H9 (cell line): ENCODE measurements around the gene MARCHF6. TPM values are rescaled to one million over a fixed set of nuclear protein-coding genes. Genes with fewer than 3 reads are reported as not detected.

Experiments used
- DNase-seq: peaks from one replicate; pipeline ENCODE4 v3.0.0-alpha.2; 2017
- H2AFZ ChIP-seq: one replicate; pipeline ENCODE4 v1.6.1; 2013; ENCODE audit warnings: mild to moderate bottlenecking, low read length, control low read depth, moderate library complexity
- H2AK5ac ChIP-seq: 2 replicates; pipeline ENCODE4 v1.6.1; 2013; ENCODE audit warnings: low read length, control low read depth, mixed read lengths; ENCODE audit not compliant: insufficient read length
- H2BK120ac ChIP-seq: one replicate; pipeline ENCODE4 v1.6.1; 2013; ENCODE audit warnings: low read depth, mild to moderate bottlenecking, low read length, control low read depth, inconsistent platforms; ENCODE audit not compliant: poor library complexity, severe bottlenecking
- H2BK12ac ChIP-seq: 2 replicates; pipeline ENCODE4 v1.6.1; 2013; ENCODE audit warnings: low read length, control low read depth, mixed read lengths, low read depth; ENCODE audit not compliant: insufficient read length
- H2BK15ac ChIP-seq: 2 replicates; pipeline ENCODE4 v1.6.1; 2013; ENCODE audit warnings: low read depth, low read length, control low read depth
- H2BK20ac ChIP-seq: one replicate; pipeline ENCODE4 v1.6.1; 2013; ENCODE audit warnings: low read depth, mild to moderate bottlenecking, low read length, control low read depth, inconsistent platforms; ENCODE audit not compliant: poor library complexity, severe bottlenecking
- H2BK5ac ChIP-seq: 2 replicates; pipeline ENCODE4 v1.6.1; 2013; ENCODE audit warnings: low read length, control low read depth, mixed read lengths; ENCODE audit not compliant: insufficient read length
- H3K14ac ChIP-seq: 2 replicates; pipeline ENCODE4 v1.6.1; 2013; ENCODE audit warnings: low read length, control low read depth; ENCODE audit not compliant: insufficient read depth
- H3K18ac ChIP-seq: 2 replicates; pipeline ENCODE4 v1.6.1; 2013; ENCODE audit warnings: low read depth, mild to moderate bottlenecking, mixed read lengths, low read length, control low read depth; ENCODE audit not compliant: insufficient read length
- H3K23ac ChIP-seq: 2 replicates; pipeline ENCODE4 v1.6.1; 2013; ENCODE audit warnings: low read length, control low read depth, mixed read lengths, low read depth; ENCODE audit not compliant: insufficient read length
- H3K23me2 ChIP-seq: 2 replicates; pipeline ENCODE4 v1.6.1; 2013; ENCODE audit warnings: low read depth, mild to moderate bottlenecking, mixed read lengths, low read length, control low read depth; ENCODE audit not compliant: insufficient read length, poor library complexity, severe bottlenecking
- H3K27ac ChIP-seq: 2 replicates; pipeline ENCODE4 v1.5.1; 2013; ENCODE audit warnings: low read length, control low read depth, mixed read lengths, low read depth; ENCODE audit not compliant: insufficient read length
- H3K27me3 ChIP-seq: 2 replicates; pipeline ENCODE4 v1.6.1; 2013; ENCODE audit warnings: low read length, control low read depth, inconsistent platforms; ENCODE audit not compliant: insufficient read depth
- H3K4ac ChIP-seq: 2 replicates; pipeline ENCODE4 v1.6.1; 2013; ENCODE audit warnings: low read depth, mild to moderate bottlenecking, control low read depth, inconsistent platforms, low read length, moderate library complexity
- H3K4me1 ChIP-seq: 2 replicates; pipeline ENCODE4 v1.6.1; 2013; ENCODE audit warnings: low read length, control low read depth, inconsistent platforms; ENCODE audit not compliant: insufficient read depth
- H3K4me2 ChIP-seq: 2 replicates; pipeline ENCODE4 v1.6.1; 2013; ENCODE audit warnings: low read length, control low read depth, mixed read lengths; ENCODE audit not compliant: insufficient read length, insufficient read depth
- H3K56ac ChIP-seq: 2 replicates; pipeline ENCODE4 v1.6.1; 2013; ENCODE audit warnings: low read depth, mild to moderate bottlenecking, mixed read lengths, low read length, control low read depth; ENCODE audit not compliant: insufficient read length
- H3K79me1 ChIP-seq: 2 replicates; pipeline ENCODE4 v1.6.1; 2013; ENCODE audit warnings: low read depth, mild to moderate bottlenecking, moderate library complexity, low read length, control low read depth, inconsistent platforms; ENCODE audit not compliant: insufficient read depth, poor library complexity, severe bottlenecking
- H3K79me2 ChIP-seq: 2 replicates; pipeline ENCODE4 v1.6.1; 2013; ENCODE audit warnings: low read length, control low read depth, inconsistent platforms; ENCODE audit not compliant: insufficient read depth
- H3K9ac ChIP-seq: 2 replicates; pipeline ENCODE4 v1.6.1; 2013; ENCODE audit warnings: low read length, control low read depth, mixed read lengths; ENCODE audit not compliant: insufficient read length; ENCODE audit errors: extremely low read depth
- H3K9me3 ChIP-seq: one replicate; pipeline ENCODE4 v1.6.1; 2013; ENCODE audit warnings: low read depth, low read length, inconsistent platforms; ENCODE audit not compliant: control insufficient read depth
- H3T11ph ChIP-seq: one replicate; pipeline ENCODE4 v1.6.1; 2013; ENCODE audit warnings: mild to moderate bottlenecking, low read length, control low read depth, inconsistent platforms
- H4K20me1 ChIP-seq: one replicate; pipeline ENCODE4 v1.6.1; 2013; ENCODE audit not compliant: control insufficient read depth, insufficient read length, insufficient read depth
- H4K5ac ChIP-seq: 2 replicates; pipeline ENCODE4 v1.6.1; 2013; ENCODE audit warnings: low read depth, mild to moderate bottlenecking, mixed read lengths, low read length, control low read depth; ENCODE audit not compliant: insufficient read length
- H4K8ac ChIP-seq: replicated peaks from 2 replicates; pipeline ENCODE4 v1.6.1; 2013; ENCODE audit warnings: low read length, control low read depth, mixed read lengths, low read depth; ENCODE audit not compliant: insufficient read length
- H4K91ac ChIP-seq: 2 replicates; pipeline ENCODE4 v1.6.1; 2013; ENCODE audit warnings: low read depth, mild to moderate bottlenecking, moderate library complexity, mixed read lengths, low read length, control low read depth; ENCODE audit not compliant: insufficient read length
- H3K27ac Mint-ChIP-seq, 3 experiments: 2 replicates in 2 of 3; 3 replicates in 1 of 3; pipeline ENCODE4 v1.8.0; 2020 to 2021; ENCODE audit warnings: mixed read lengths in 3 of 3, mild to moderate bottlenecking in 1 of 3, moderate library complexity in 1 of 3
- H3K27me3 Mint-ChIP-seq: 2 replicates; pipeline ENCODE4 v1.8.0; 2021; ENCODE audit warnings: low read depth, mild to moderate bottlenecking, moderate library complexity, mixed read lengths
- H3K36me3 Mint-ChIP-seq, 3 experiments: 2 replicates in 2 of 3; 3 replicates in 1 of 3; pipeline ENCODE4 v1.8.0; 2020 to 2021; ENCODE audit warnings: low read depth in 3 of 3, mixed read lengths in 3 of 3; ENCODE audit not compliant: insufficient read depth in 1 of 3
- H3K4me1 Mint-ChIP-seq, 2 experiments: 2 replicates each; pipeline ENCODE4 v1.8.0; 2020; ENCODE audit warnings: mixed read lengths in 2 of 2
- H3K4me3 Mint-ChIP-seq, 2 experiments: 2 replicates in 1 of 2; 3 replicates in 1 of 2; pipeline ENCODE4 v1.8.0; 2020 to 2021; ENCODE audit warnings: mild to moderate bottlenecking in 2 of 2, mixed read lengths in 2 of 2, moderate library complexity in 1 of 2
- H3K9me3 Mint-ChIP-seq, 2 experiments: 2 replicates in 1 of 2; 3 replicates in 1 of 2; pipeline ENCODE4 v1.8.0; 2020; ENCODE audit warnings: mild to moderate bottlenecking in 2 of 2, mixed read lengths in 2 of 2, moderate library complexity in 1 of 2
- CTCF ChIP-seq: fragments of 200-600 bp; sonication (generic); conservative IDR thresholded peaks from 3 replicates; pipeline ENCODE4 v1.8.0; 2021; ENCODE audit warnings: antibody characterized with exemption, mild to moderate bottlenecking
- WGBS: extraction: QIAGEN DNeasy Blood & Tissue Kit; methylation state at CpG from one replicate; pipeline ENCODE4 v1.1.7; 2013; ENCODE audit warnings: missing lambda C conversion rate, low lambda C conversion rate, mixed read lengths; ENCODE audit not compliant: insufficient read length; ENCODE audit errors: extremely low coverage; 5-methylcytosine and 5-hydroxymethylcytosine counted together
- total RNA-seq: library from RNA; stranded (reverse); gene quantifications from 2 replicates; pipeline ENCODE4 v1.2.1, GENCODE V29; 2021

Gene MARCHF6
- total RNA-seq, 1 experiment from 2014 or later: 118 TPM

- Mint-ChIP-seq H3K4me1 (no peaks in the 10 kb centered on the region), H3K27ac (no peak overlapping the region), H3K9me3 (no peaks in the 10 kb centered on the region), H3K27me3 (peaks cover 51% of the 10 kb centered on the region), H3K36me3 (no peaks in the 10 kb centered on the region), H3K4me3 (no peak overlapping the region)
- no peak overlapping the region for H3K4me2 ChIP-seq
- H3K27me3 ChIP-seq: peaks cover 23% of the 10 kb centered on the region; the same call in 1 of the 2 replicates
- no peak overlapping the region for H2BK15ac ChIP-seq
- H3K9me3 ChIP-seq: no peaks in the 10 kb centered on the region
- no peak overlapping the region for H2BK20ac ChIP-seq
- no peak overlapping the region for H4K8ac ChIP-seq
- H3K9ac ChIP-seq: no peak overlapping the region
- H3K23ac ChIP-seq: no peak overlapping the region
- no peak overlapping the region for H2BK120ac ChIP-seq
- no peak for TF ChIP-seq CTCF
- H3K18ac ChIP-seq: no peak overlapping the region
- no peaks in the 10 kb centered on the region; the same call in 1 of the 2 replicates for H3K4me1 ChIP-seq
- H2BK5ac ChIP-seq: no peak overlapping the region
- no peak overlapping the region for H2BK12ac ChIP-seq
- no peak overlapping the region for H3K27ac ChIP-seq
- no peak overlapping the region for H2AFZ ChIP-seq
- no peaks in the 10 kb centered on the region for H3K79me2 ChIP-seq
- H2AK5ac ChIP-seq: no peak overlapping the region
- H4K91ac ChIP-seq: no peak overlapping the region
- no peak overlapping the region for H3K4ac ChIP-seq
- no peaks in the 10 kb centered on the region for H3K79me1 ChIP-seq
- WGBS: no CpG with 5 or more reads among the region's 5 CpGs
- H4K20me1 ChIP-seq: no peaks in the 10 kb centered on the region
- H3K56ac ChIP-seq: no peak overlapping the region
- no peak overlapping the region for H4K5ac ChIP-seq
- no peak overlapping the region for H3K14ac ChIP-seq
- no peak overlapping the region for H3T11ph ChIP-seq
- peak; percentile 13 for DNase-seq
- peaks cover 5% of the 10 kb centered on the region for H3K23me2 ChIP-seq
Measured at GRCh38 chr5:10328323-10328722, 25.2 kb upstream of the MARCHF6 start.
